ENCODE results near the gene SLC43A1. TPM values are rescaled to one million over a fixed set of nuclear protein-coding genes. Genes with fewer than 3 reads are reported as not detected.

Gene SLC43A1
- total RNA-seq, 6 experiments from 2014 or later: 38.9 to 173 (median 106) TPM

GRCh38 chr11:57529012-57529411, 13.5 kb upstream of the SLC43A1 start:
- intact Hi-C loops (cut with DNase I): loop anchor here (5.0 to 10.0 kb wide), 3 partner anchors 37 to 187 kb away; no protein-coding TSS in a partner anchor
- TF ChIP-seq POLR2A (IDR thresholded peaks at IDR 0.05) (no peak), CTCF (IDR thresholded peaks at IDR 0.05) (no peak)
- peaks cover 0 to 21% (median 0%) of the 10 kb centered on the region in 4 donors for H3K4me1 ChIP-seq
- DNase-seq (no peak), ATAC-seq (no peak)
- H3K27ac ChIP-seq: no peak overlapping the region
- no peak overlapping the region for H3K4me3 ChIP-seq
- no peaks in the 10 kb centered on the region for H3K27me3 ChIP-seq
- no peaks in the 10 kb centered on the region for H3K9me3 ChIP-seq
- H3K36me3 ChIP-seq: peaks cover 0 to 8% (median 0%) of the 10 kb centered on the region in 4 donors

GRCh38 chr11:57527056-57527631, 11.6 kb upstream of the SLC43A1 start:
- Histone ChIP-seq H3K4me1 (peaks cover 0 to 21% (median 0%) of the 10 kb centered on the region in 4 donors), H3K27me3 (no peaks in the 10 kb centered on the region), H3K9me3 (no peaks in the 10 kb centered on the region), H3K36me3 (peaks cover 0 to 8% (median 0%) of the 10 kb centered on the region in 4 donors), H3K27ac (no peak overlapping the region), H3K4me3 (no peak overlapping the region)
- DNase-seq: peak; percentile 65 to 77 (median 69)
- peak; percentile 41 to 53 (median 47) for ATAC-seq
- 13% methylated on average over 7 of the region's 7 CpGs for whole genome bisulfite sequencing (ENCODE audit: insufficient coverage, low coverage, low lambda C conversion rate, missing lambda C conversion rate)
- TF ChIP-seq CTCF (IDR thresholded peaks at IDR 0.05) (peak; percentile 96), POLR2A (IDR thresholded peaks at IDR 0.05) (no peak)
- intact Hi-C loops (cut with DNase I): loop anchor here (5.0 to 10.0 kb wide), 3 partner anchors 35 to 185 kb away; no protein-coding TSS in a partner anchor

- DNase-seq (no peak), ATAC-seq (no peak)
- H3K9me3 ChIP-seq: no peaks in the 10 kb centered on the region
- H3K27me3 ChIP-seq: no peaks in the 10 kb centered on the region
- H3K4me1 ChIP-seq: no peaks in the 10 kb centered on the region
- WGBS (ENCODE audit: insufficient coverage, low coverage, low lambda C conversion rate, missing lambda C conversion rate): 86% methylated on average over 4 of the region's 4 CpGs
- intact Hi-C loops (cut with DNase I): loop anchor here in 1 of 2 donors (10.0 kb wide), 1 partner anchor 49 kb away; no protein-coding TSS in a partner anchor
- no peak overlapping the region for H3K4me3 ChIP-seq
- TF ChIP-seq POLR2A (IDR thresholded peaks at IDR 0.05): no peak
- TF ChIP-seq CTCF (IDR thresholded peaks at IDR 0.05): no peak
- no peak overlapping the region for H3K27ac ChIP-seq
- H3K36me3 ChIP-seq: peaks cover 0 to under 1% (median 0%) of the 10 kb centered on the region in 4 donors
Observed at GRCh38 chr11:57523419-57523818, 7.9 kb upstream of the SLC43A1 start.

- no peaks in the 10 kb centered on the region for H3K27me3 ChIP-seq
- H3K4me1 ChIP-seq: peaks cover 0 to 2% (median 0%) of the 10 kb centered on the region in 4 donors
- TF ChIP-seq POLR2A (IDR thresholded peaks at IDR 0.05): no peak
- no peak for TF ChIP-seq CTCF (IDR thresholded peaks at IDR 0.05)
- DNase-seq: no peak
- no peak overlapping the region for H3K4me3 ChIP-seq
- 91% methylated on average over 2 of the region's 2 CpGs for WGBS (ENCODE audit: insufficient coverage, low coverage, low lambda C conversion rate, missing lambda C conversion rate)
- no peak overlapping the region for H3K27ac ChIP-seq
- intact Hi-C loops (cut with DNase I): loop anchor here in 1 of 2 donors (10.0 kb wide), 1 partner anchor 46 kb away; no protein-coding TSS in a partner anchor
- no peaks in the 10 kb centered on the region for H3K36me3 ChIP-seq
- no peak for ATAC-seq
- no peaks in the 10 kb centered on the region for H3K9me3 ChIP-seq
Observed at GRCh38 chr11:57521116-57521515, 5.6 kb upstream of the SLC43A1 start.
